Astrocyte (in vitro differentiated cells and primary cell): ENCODE measurements around the gene KDM4B.

Experiments
- CTCF ChIP-seq: IDR thresholded peaks from 2 replicates; pipeline ENCODE4 v1.5.1; 2011; ENCODE audit warnings: low read depth, mild to moderate bottlenecking, inconsistent platforms, low read length, moderate library complexity; ENCODE audit not compliant: insufficient read depth
- EZH2 ChIP-seq: IDR thresholded peaks from 2 replicates; pipeline ENCODE4 v1.6.1; 2012; ENCODE audit warnings: mild to moderate bottlenecking, low read length, inconsistent platforms; ENCODE audit not compliant: insufficient read depth

DNA sequence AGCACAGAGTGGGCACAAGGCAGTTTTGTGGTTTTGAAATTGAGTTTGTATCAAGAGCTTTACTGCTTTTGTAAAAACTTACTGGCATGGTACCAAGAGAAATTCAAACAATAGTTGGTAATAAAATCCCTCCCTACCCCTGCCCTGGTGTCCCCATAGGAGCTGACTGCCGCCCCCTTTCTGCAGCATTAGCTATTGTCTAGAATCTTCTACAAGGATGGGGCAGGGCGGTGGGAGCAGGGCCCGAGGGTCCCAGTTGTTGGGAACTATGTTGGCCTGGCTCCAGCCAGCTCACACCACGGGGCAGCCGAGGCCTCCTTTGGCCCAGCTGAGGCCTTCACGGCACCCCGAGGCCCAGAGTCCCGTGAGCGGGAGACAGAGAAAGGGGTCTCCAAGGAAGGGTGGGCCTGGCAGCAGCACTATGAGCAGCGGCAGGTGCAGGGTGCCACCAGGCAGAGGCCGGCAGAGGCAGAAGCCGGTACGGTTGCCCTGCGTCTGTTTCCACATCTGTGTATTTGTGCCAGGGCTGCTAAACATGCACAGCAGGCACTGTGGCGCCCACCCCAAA is 57.9 kb downstream of the KDM4B start:
- TF ChIP-seq CTCF (no peak), EZH2 (no peak)
